Kidney epithelial cell (primary cell): ENCODE results near the gene ARG1. TPM values are rescaled to one million over a fixed set of nuclear protein-coding genes. Genes with fewer than 3 reads are reported as not detected.

Experiments used
- DNase-seq: peaks from one replicate; pipeline ENCODE4 v3.0.0-alpha.2; 2010; ENCODE audit warnings: low read depth
- H3K27me3 ChIP-seq: 2 replicates; pipeline ENCODE4 v1.6.0; 2011; ENCODE audit warnings: low read length; ENCODE audit not compliant: control insufficient read depth, insufficient read depth
- H3K36me3 ChIP-seq: 2 replicates; pipeline ENCODE4 v1.5.1; 2011; ENCODE audit warnings: low read length; ENCODE audit not compliant: control insufficient read depth, insufficient read depth
- H3K4me3 ChIP-seq: 2 replicates; pipeline ENCODE4 v1.5.1; 2011; ENCODE audit warnings: low read depth, mild to moderate bottlenecking, control low read depth, low read length
- total RNA-seq: library from RNA; depleted of rRNA; stranded (reverse); fragments of >200 nt; gene quantifications from 2 replicates; pipeline ENCODE4 v1.2.3, GENCODE V29; 2015
- TF ChIP-seq, protein P1 (sequence below): IDR thresholded peaks from 2 replicates; pipeline ENCODE4 v1.5.1; 2011; ENCODE audit warnings: mild to moderate bottlenecking, moderate library complexity, low read length, control low read depth, inconsistent platforms; ENCODE audit not compliant: insufficient read depth, poor library complexity, severe bottlenecking

The ARG1 gene
- total RNA-seq, 1 donor from 2014 or later = not detected

DNA sequence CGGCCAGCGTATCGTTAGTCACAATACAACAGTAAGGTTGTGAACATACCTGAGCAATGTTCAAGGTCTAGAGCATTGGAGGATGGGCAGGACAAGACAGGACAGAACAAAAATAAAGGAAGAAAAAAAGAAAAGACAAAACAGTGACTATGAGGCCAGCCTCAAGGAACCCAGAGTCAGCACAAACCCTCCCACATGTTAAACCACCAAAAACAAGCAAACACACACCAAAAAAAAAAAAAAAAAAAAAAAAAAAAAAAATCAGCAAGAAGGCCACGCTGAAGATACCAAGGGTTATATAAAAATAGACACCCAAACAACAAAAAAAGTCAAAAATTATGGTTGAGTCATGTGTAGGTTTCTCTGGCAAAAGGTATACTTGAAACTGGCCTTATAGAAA is 42.2 kb downstream of the ARG1 start:
- H3K27me3 ChIP-seq = no peaks in the 10 kb centered on the region
- TF ChIP-seq, protein P1, sequence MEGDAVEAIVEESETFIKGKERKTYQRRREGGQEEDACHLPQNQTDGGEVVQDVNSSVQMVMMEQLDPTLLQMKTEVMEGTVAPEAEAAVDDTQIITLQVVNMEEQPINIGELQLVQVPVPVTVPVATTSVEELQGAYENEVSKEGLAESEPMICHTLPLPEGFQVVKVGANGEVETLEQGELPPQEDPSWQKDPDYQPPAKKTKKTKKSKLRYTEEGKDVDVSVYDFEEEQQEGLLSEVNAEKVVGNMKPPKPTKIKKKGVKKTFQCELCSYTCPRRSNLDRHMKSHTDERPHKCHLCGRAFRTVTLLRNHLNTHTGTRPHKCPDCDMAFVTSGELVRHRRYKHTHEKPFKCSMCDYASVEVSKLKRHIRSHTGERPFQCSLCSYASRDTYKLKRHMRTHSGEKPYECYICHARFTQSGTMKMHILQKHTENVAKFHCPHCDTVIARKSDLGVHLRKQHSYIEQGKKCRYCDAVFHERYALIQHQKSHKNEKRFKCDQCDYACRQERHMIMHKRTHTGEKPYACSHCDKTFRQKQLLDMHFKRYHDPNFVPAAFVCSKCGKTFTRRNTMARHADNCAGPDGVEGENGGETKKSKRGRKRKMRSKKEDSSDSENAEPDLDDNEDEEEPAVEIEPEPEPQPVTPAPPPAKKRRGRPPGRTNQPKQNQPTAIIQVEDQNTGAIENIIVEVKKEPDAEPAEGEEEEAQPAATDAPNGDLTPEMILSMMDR = no peak
- DNase-seq = no peak
- no peak overlapping the region for H3K4me3 ChIP-seq
- H3K36me3 ChIP-seq = no peaks in the 10 kb centered on the region

DNA sequence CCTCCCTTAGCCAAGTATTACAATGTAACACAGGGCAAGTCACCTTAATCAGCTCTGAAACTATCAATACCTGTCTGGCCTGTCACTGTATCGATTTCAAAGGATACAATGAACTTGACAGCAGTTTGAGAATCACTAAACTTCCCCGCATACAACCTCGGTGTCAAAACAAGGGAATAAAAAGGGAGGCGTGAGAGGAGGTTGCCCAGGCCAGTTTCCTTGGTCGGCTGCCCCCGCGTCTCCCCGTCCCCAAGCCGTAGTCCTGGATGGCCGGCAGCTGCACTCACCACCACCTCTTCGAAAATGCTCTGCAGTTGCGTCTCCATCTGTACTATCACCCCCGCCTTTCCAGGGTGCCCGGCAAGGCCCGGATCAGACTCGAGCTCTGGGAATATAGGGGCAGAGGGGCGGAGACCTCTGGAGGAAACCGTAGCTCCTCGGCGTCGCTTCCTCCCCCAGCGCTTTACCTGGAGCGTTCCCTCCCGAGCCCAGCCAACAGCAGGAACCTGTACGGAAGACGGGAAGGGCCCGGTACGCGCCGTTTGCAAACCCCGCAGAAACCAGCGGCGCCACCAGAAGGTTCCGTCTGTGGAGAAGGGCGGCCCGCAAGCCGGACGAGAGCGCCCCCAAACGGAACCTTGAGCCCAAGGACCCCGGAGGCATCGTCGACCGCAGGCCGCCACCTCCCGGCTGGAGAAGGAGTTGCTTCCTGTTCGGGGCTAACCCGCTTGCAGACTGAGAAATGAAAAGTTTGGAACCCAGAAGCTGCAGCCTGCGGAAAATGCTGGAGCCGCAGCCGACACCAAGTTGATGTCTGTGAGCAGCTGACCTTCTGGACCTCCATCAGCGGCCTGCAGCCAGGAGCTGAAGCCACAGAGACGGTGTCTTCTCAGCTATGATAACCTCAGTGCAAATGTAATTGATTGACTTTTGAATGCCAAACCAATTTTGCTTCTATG is 55.0 kb downstream of the ARG1 start, which contains the start of gene MED23:
Gene MED23, minus strand, starts transcription at position 519 of the 959 bp plus-strand sequence. Its CDS starts 193 bp downstream, at position 326.
- peak within 1 kb of the TSS; percentile 64 for H3K4me3 ChIP-seq
- peak; percentile 62 for DNase-seq
- no peaks in the 10 kb centered on the region for H3K27me3 ChIP-seq
- H3K36me3 ChIP-seq = no peaks in the 10 kb centered on the region
- TF ChIP-seq, protein P1 = peak; percentile 100

DNA sequence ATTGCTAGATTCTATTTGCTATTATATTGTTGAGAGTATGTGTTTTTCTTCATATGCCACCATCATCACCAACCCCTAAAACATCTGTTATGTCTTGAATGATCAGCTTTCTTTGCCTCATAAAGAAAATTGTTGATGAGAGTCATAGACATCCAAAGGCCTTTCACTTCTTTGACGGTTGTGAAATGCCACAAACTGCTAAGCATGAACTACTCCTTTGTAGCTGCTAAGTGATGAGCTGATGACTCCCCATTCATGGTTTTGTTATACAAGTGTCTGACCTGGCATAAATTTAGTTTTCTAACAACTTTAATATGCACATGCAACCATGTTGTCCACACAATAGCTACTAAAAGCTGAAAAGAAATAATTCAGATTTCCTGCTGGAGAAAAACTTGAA is 55.7 kb downstream of the ARG1 start:
- H3K4me3 ChIP-seq = no peak overlapping the region
- DNase-seq = no peak

DNA sequence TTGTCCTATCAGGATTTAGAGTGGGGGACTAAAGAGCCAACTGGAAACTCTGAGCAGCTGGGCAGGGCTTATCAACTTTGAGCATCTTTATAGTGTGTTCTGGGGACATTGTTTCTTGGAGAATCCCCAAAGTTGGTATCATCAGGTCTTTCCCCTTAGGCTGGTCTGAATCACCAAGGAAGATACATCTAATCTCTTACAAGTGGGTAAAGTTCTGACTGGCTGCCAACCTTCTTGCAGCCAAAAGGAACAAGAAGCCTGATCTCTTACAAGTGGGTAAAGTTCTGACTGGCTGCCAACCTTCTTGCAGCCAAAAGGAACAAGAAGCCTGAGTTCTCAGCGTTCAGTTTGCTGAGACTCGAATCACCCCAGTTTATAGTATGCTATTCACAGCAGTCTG is 56.6 kb downstream of the ARG1 start:
- Histone ChIP-seq H3K36me3 (no peaks in the 10 kb centered on the region), H3K27me3 (no peaks in the 10 kb centered on the region), H3K4me3 (no peak overlapping the region)
- TF ChIP-seq, protein P1 = no peak
- no peak for DNase-seq

More for the DNA sequence above, 55.7 kb downstream of the ARG1 start:
- TF ChIP-seq, protein P1 = no peak
- no peaks in the 10 kb centered on the region for H3K27me3 ChIP-seq
- H3K36me3 ChIP-seq = no peaks in the 10 kb centered on the region

DNA sequence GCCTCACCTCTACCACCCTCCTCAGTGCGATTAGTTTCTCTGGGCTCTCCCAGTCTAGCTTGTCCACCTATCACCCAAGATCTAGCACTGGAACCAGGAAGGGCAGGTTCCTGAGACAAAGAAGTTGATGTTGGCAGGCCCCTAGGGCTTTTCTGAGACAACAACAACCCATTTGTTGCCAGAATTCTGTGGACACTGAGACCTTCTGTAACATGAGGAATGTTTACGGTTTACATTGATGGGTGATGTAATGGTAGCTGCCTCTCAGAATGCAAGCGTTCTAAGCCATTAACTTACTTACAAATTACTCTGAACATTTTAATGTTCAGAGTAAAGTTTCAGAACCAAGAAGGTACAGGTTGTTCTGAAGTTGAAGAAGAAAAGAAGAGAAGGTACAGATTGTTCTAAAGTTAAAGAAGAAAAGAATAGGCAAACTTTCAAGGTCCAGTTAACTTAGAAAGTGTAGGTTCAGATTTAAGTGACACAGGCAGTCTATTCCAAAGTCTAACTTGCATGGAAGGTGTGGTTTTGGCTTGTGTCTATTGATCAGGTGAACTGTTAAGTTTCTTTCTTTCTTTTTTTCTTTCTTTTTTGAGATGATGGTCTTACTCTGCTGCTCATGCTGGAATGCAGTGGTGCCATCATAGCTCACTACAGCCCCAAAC is 58.7 kb downstream of the ARG1 start:
- no peaks in the 10 kb centered on the region for H3K27me3 ChIP-seq
- no peak overlapping the region for H3K4me3 ChIP-seq
- DNase-seq = no peak
- TF ChIP-seq, protein P1 = no peak
- H3K36me3 ChIP-seq = no peaks in the 10 kb centered on the region

Other genes with a start within 250 kb of the ARG1 start
- 20.8 and 21.2 TPM in 2 replicates for gene MED23, start 55.0 kb downstream of the ARG1 start, total RNA-seq
- not detected in 2 replicates for gene ENPP3, start 64.1 kb downstream of the ARG1 start, total RNA-seq
- gene OR2A4, start 128.2 kb downstream of the ARG1 start, total RNA-seq = not detected in 2 replicates
- gene CTAGE9, start 137.8 kb downstream of the ARG1 start, total RNA-seq = not detected in 2 replicates
- gene ENPP1, start 234.8 kb downstream of the ARG1 start, total RNA-seq = 1.2 and 1.3 TPM in 2 replicates